Vagina (tissue), 2 donors: Measurements from ENCODE around the gene VEZF1. TPM values are rescaled to one million over a fixed set of nuclear protein-coding genes. Genes with fewer than 3 reads are reported as not detected.

Experiments used
- DNase-seq, 2 donors: peaks; one replicate each; pipeline ENCODE4 v3.0.0-alpha.2; 2017; ENCODE audit errors: extremely low spot score in 2 of 2
- H3K27ac ChIP-seq: fragments of 200-600 bp; sonication (generic); one replicate; pipeline ENCODE4 v1.5.1; 2019
- H3K27me3 ChIP-seq: fragments of 200-600 bp; sonication (generic); one replicate; pipeline ENCODE4 v1.5.1; 2019
- H3K36me3 ChIP-seq, 2 donors: fragments of 200-600 bp; sonication (generic); one replicate each; pipeline ENCODE4 v1.5.1; 2017 to 2019
- H3K4me1 ChIP-seq: fragments of 200-600 bp; sonication (generic); one replicate; pipeline ENCODE4 v1.5.1; 2019
- H3K4me3 ChIP-seq, 2 donors: fragments of 200-600 bp; sonication (generic); 1 replicate in 1 of 2; 2 replicates in 1 of 2; pipeline ENCODE4 v1.5.1; 2016 to 2019
- H3K9me3 ChIP-seq: fragments of 200-600 bp; sonication (generic); one replicate; pipeline ENCODE4 v1.5.1; 2019
- POLR2A ChIP-seq, 2 donors: fragments of 450-650 bp; IDR thresholded peaks; one replicate each; pipeline ENCODE4 v1.6.1; 2017; ENCODE audit warnings: antibody characterized with exemption in 2 of 2, mild to moderate bottlenecking in 2 of 2, moderate library complexity in 2 of 2
- POLR2AphosphoS5 ChIP-seq, 2 donors: sonication (generic); formaldehyde crosslinking; IDR thresholded peaks; one replicate each; pipeline ENCODE4 v1.9.0; 2017; ENCODE audit warnings: antibody characterized with exemption in 2 of 2, mild to moderate bottlenecking in 2 of 2, low read depth in 1 of 2; ENCODE audit not compliant: insufficient read depth in 1 of 2
- intact Hi-C: fragments of 100-400 bp; cut with DNase I; formaldehyde crosslinking; loops from one replicate; pipeline ENCODE4 v1.15.1; 2023
- total RNA-seq: library from RNA; depleted of rRNA; stranded (reverse); fragments of >200 nt; gene quantifications from one replicate; pipeline ENCODE4 v1.2.3, GENCODE V29; 2016
- TF ChIP-seq, protein P1 (sequence below), 3 experiments: fragments of 450-650 bp in 2 of 3; fragments of 200-600 bp in 1 of 3; sonication (generic) in 1 of 3; IDR thresholded peaks; one replicate each; pipeline ENCODE4 v1.5.1; 2017 to 2019; ENCODE audit warnings: antibody characterized with exemption in 3 of 3, mild to moderate bottlenecking in 2 of 3, moderate library complexity in 2 of 3

Gene VEZF1, protein sequence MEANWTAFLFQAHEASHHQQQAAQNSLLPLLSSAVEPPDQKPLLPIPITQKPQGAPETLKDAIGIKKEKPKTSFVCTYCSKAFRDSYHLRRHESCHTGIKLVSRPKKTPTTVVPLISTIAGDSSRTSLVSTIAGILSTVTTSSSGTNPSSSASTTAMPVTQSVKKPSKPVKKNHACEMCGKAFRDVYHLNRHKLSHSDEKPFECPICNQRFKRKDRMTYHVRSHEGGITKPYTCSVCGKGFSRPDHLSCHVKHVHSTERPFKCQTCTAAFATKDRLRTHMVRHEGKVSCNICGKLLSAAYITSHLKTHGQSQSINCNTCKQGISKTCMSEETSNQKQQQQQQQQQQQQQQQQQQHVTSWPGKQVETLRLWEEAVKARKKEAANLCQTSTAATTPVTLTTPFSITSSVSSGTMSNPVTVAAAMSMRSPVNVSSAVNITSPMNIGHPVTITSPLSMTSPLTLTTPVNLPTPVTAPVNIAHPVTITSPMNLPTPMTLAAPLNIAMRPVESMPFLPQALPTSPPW
- 86.2 TPM for total RNA-seq

DNA sequence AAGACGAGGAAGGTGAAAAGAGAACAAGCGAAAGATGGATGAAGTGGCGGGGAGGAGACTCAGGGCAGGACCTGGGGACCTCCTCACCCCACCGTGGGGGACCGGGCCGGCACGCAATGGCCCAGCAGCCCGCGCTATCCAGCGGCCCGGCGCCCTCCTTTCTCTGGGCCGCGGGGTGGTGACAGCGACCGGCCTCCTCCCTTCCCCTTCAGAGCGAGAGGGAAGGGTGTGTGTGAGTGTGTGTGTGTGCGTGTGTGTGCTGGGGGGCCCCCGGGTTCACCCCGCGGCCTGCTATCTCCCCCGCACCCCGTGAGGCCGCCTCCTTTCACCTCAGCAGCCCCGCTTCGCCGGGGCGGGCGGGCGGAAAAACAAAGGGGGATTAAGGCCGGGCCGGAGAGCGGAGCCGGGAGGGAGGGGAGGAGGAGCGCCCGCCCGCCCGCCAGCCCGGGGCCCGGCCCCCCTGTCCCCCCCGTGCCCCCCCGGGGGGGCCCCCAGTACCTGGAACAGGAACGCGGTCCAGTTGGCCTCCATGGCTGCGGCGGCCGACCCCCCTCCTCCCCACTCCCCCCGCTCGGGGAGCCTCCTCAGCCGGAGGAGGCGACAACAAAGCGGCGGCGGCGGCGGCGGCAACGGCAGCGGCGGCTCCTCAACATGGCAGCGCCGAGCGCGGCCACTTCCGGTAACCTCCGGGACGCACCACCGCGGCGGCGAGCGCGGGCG lies at the start of gene VEZF1:
VEZF1 (minus strand) TSS at position 674 of the 720 bp plus-strand sequence; CDS start at position 531, 143 bp downstream.
- Histone ChIP-seq H3K4me3 (peak within 1 kb of the TSS; percentile 79 to 95), H3K36me3 (peaks cover 0 to 4% of the 10 kb centered on the region in 2 donors), H3K4me1 (peaks cover 53% of the 10 kb centered on the region), H3K27ac (peak within 1 kb of the TSS; percentile 93), H3K27me3 (no peaks in the 10 kb centered on the region), H3K9me3 (no peaks in the 10 kb centered on the region)
- TF ChIP-seq, protein P1, sequence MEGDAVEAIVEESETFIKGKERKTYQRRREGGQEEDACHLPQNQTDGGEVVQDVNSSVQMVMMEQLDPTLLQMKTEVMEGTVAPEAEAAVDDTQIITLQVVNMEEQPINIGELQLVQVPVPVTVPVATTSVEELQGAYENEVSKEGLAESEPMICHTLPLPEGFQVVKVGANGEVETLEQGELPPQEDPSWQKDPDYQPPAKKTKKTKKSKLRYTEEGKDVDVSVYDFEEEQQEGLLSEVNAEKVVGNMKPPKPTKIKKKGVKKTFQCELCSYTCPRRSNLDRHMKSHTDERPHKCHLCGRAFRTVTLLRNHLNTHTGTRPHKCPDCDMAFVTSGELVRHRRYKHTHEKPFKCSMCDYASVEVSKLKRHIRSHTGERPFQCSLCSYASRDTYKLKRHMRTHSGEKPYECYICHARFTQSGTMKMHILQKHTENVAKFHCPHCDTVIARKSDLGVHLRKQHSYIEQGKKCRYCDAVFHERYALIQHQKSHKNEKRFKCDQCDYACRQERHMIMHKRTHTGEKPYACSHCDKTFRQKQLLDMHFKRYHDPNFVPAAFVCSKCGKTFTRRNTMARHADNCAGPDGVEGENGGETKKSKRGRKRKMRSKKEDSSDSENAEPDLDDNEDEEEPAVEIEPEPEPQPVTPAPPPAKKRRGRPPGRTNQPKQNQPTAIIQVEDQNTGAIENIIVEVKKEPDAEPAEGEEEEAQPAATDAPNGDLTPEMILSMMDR (IDR thresholded peaks at IDR 0.05), result no peak
- peak in 1 of 2 donors; percentile 36 for TF ChIP-seq POLR2A (IDR thresholded peaks at IDR 0.05)
- TF ChIP-seq POLR2AphosphoS5 (IDR thresholded peaks at IDR 0.05; ENCODE audit: insufficient read depth in 1 of 2, low read depth in 1 of 2), result peak in 1 of 2 donors; percentile 81
- DNase-seq, result no peak
- intact Hi-C loops, result loop anchor here (5.0 kb wide), 3 partner anchors 35 to 115 kb away; no protein-coding TSS in a partner anchor

DNA sequence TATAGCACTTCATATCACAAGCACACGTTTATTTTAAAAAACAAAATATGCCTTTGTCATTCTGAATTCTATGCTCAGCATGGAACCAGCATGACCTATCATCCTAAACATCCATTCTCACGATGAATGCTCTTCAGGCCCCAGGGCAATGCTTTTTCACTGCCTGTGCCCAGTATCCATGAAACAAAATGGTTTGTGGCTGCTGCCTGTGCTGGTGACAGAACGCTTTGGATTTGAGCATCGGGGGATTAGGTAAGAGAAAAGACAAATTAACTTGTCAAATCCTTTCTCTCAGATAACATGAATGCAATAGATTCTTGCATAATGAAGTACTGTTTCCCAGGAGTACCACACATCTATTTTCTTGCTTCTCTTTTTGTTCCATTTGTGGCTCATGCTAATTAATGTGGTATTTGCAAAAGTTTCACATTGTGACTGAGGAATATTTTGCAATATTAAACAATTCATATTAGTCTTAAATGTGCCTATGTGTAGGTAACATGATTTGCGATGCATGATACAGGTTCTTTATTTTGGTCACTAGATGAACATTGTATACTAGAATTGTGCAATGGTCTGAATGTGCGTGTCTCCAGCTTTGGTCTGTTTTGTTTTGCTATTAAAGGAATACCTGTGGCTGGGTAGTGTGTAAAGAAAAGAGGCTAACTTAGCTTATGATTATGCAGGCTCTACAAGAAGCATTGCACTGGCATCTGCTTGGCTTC lies 44.8 kb upstream of the VEZF1 start:
- Histone ChIP-seq H3K36me3 (no peaks in the 10 kb centered on the region), H3K27ac (no peak overlapping the region), H3K4me3 (no peak overlapping the region), H3K9me3 (no peaks in the 10 kb centered on the region), H3K27me3 (no peaks in the 10 kb centered on the region), H3K4me1 (no peaks in the 10 kb centered on the region)
- no peak for DNase-seq
- intact Hi-C loops, result no loop called here
- TF ChIP-seq, protein P1 (IDR thresholded peaks at IDR 0.05), result no peak

DNA sequence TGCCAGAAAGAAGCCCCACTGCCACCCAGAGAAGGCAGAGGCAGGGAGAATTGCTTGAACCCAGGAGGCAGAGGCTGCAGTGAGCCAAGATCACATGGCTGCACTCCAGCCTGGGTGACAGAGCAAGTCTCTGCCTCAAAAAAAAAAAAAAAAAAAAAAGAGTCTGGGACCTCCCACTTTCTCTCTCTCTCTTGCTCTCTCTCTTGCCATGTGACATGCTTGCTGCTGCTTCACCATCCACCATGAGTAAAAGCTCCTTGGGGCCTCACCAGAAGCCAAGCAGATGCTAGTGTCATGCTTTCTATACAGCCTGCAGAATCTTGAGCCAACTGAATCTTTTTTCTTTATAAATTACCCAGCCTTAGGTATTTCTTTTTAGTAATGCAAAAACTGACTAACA lies 40.5 kb upstream of the VEZF1 start:
- no peaks in the 10 kb centered on the region for H3K4me1 ChIP-seq
- TF ChIP-seq, protein P1 (IDR thresholded peaks at IDR 0.05), result no peak
- no peak for TF ChIP-seq POLR2AphosphoS5 (IDR thresholded peaks at IDR 0.05; ENCODE audit: insufficient read depth in 1 of 2, low read depth in 1 of 2)
- TF ChIP-seq POLR2A (IDR thresholded peaks at IDR 0.05), result no peak
- intact Hi-C loops, result no loop called here

DNA sequence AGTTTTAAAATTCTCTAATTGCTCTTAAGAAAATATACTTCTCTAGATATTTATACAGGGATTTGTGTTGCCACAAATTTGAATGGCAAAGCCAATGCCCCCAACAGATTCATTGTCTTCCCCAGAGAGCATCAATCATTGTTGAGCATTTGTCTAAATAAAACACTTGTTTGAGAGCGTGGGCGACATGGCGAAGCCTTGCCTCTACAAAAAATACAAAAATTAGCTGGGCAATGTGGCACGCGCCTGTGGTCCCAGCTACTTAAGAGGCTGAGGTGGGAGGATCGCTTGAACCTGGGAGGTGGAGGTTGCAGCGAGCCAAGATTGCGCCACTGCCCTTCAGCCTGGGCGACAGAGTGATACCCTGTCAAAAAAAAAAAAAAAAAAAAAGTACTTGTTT lies 32.3 kb upstream of the VEZF1 start:
- Histone ChIP-seq H3K4me3 (no peak overlapping the region), H3K9me3 (no peaks in the 10 kb centered on the region)
- TF ChIP-seq POLR2A (IDR thresholded peaks at IDR 0.05) (no peak), POLR2AphosphoS5 (IDR thresholded peaks at IDR 0.05; ENCODE audit: insufficient read depth in 1 of 2, low read depth in 1 of 2) (no peak)
- TF ChIP-seq, protein P1 (IDR thresholded peaks at IDR 0.05), result no peak

More for the DNA sequence above, 40.5 kb upstream of the VEZF1 start:
- no peak overlapping the region for H3K27ac ChIP-seq
- no peaks in the 10 kb centered on the region for H3K36me3 ChIP-seq
- DNase-seq, result no peak
- no peaks in the 10 kb centered on the region for H3K27me3 ChIP-seq
- no peaks in the 10 kb centered on the region for H3K9me3 ChIP-seq
- H3K4me3 ChIP-seq, result no peak overlapping the region

More for the DNA sequence above, 32.3 kb upstream of the VEZF1 start:
- H3K36me3 ChIP-seq, result no peaks in the 10 kb centered on the region
- DNase-seq, result no peak
- H3K27me3 ChIP-seq, result no peaks in the 10 kb centered on the region
- intact Hi-C loops, result no loop called here
- no peaks in the 10 kb centered on the region for H3K4me1 ChIP-seq
- H3K27ac ChIP-seq, result no peak overlapping the region
